ENCODE measurements around the gene WAC. TPM values are rescaled to one million over a fixed set of nuclear protein-coding genes. Genes with fewer than 3 reads are reported as not detected.

WAC gene
- total RNA-seq, 4 donors from 2014 or later: 55.1 to 98.0 (median 75.8) TPM

- peaks cover 0 to 24% (median 3%) of the 10 kb centered on the region in 3 donors for H3K36me3 ChIP-seq
- no peak for DNase-seq
- H3K27me3 ChIP-seq: peaks cover 0 to 8% (median 0%) of the 10 kb centered on the region in 4 donors
- H3K27ac ChIP-seq: no peak overlapping the region
- 72 to 82% methylated on average over 3 of the region's 3 CpGs for WGBS, 2 donors
- intact Hi-C loops (cut with DNase I): no loop called here
- no peaks in the 10 kb centered on the region for H3K9me3 ChIP-seq
- H3K4me1 ChIP-seq: peaks cover 2 to 9% (median 3%) of the 10 kb centered on the region in 3 donors
- no peak for TF ChIP-seq POLR2A (IDR thresholded peaks at IDR 0.05)
- TF ChIP-seq CTCF (IDR thresholded peaks at IDR 0.05): no peak
- H3K4me3 ChIP-seq: no peak overlapping the region
Observed at GRCh38 chr10:28624351-28624750, 91.4 kb downstream of the WAC start.

GRCh38 chr10:28627102-28627501 lies 94.2 kb downstream of the WAC start:
- Histone ChIP-seq H3K27me3 (peaks cover 0 to 35% (median 0%) of the 10 kb centered on the region in 4 donors), H3K4me1 (peaks cover 2 to 9% (median 3%) of the 10 kb centered on the region in 3 donors), H3K36me3 (peaks cover 0 to 2% (median 0%) of the 10 kb centered on the region in 3 donors), H3K4me3 (no peak overlapping the region), H3K9me3 (no peaks in the 10 kb centered on the region), H3K27ac (no peak overlapping the region)
- TF ChIP-seq POLR2A (IDR thresholded peaks at IDR 0.05): no peak
- intact Hi-C loops (cut with DNase I): no loop called here
- WGBS, 2 donors: 33 to 39% methylated on average over 3 of the region's 3 CpGs
- no peak for DNase-seq

GRCh38 chr10:28628184-28628893 lies 95.4 kb downstream of the WAC start:
- peaks cover 2 to 9% (median 3%) of the 10 kb centered on the region in 3 donors for H3K4me1 ChIP-seq
- DNase-seq: peak; percentile 2
- H3K9me3 ChIP-seq: no peaks in the 10 kb centered on the region
- no peak overlapping the region for H3K27ac ChIP-seq
- peaks cover 0 to 35% (median 0%) of the 10 kb centered on the region in 4 donors for H3K27me3 ChIP-seq
- H3K4me3 ChIP-seq: no peak overlapping the region
- 10 to 25% methylated on average over 13 to 15 of the region's 15 CpGs for WGBS, 2 donors
- TF ChIP-seq POLR2A (IDR thresholded peaks at IDR 0.05): no peak
- TF ChIP-seq CTCF (IDR thresholded peaks at IDR 0.05): peak; percentile 63 to 90 (median 81)
- intact Hi-C loops (cut with DNase I): no loop called here
- H3K36me3 ChIP-seq: no peaks in the 10 kb centered on the region

GRCh38 chr10:28631896-28632583 lies 99.1 kb downstream of the WAC start:
- no peaks in the 10 kb centered on the region for H3K36me3 ChIP-seq
- no peak for DNase-seq
- TF ChIP-seq POLR2A (IDR thresholded peaks at IDR 0.05) (no peak), CTCF (IDR thresholded peaks at IDR 0.05) (no peak)
- H3K27ac ChIP-seq: no peak overlapping the region
- H3K4me3 ChIP-seq: no peak overlapping the region
- intact Hi-C loops (cut with DNase I): loop anchor here (10.0 kb wide), 1 partner anchor 673 kb away; no protein-coding TSS in a partner anchor
- peaks cover 2 to 9% (median 3%) of the 10 kb centered on the region in 3 donors for H3K4me1 ChIP-seq
- H3K9me3 ChIP-seq: no peaks in the 10 kb centered on the region
- 54 to 65% methylated on average over 3 to 5 of the region's 5 CpGs for WGBS, 2 donors
- H3K27me3 ChIP-seq: peaks cover 0 to 35% (median 0%) of the 10 kb centered on the region in 4 donors

- 48 to 71% methylated on average over 1 of the region's 1 CpG for WGBS, 2 donors
- no peak for DNase-seq
- Histone ChIP-seq H3K9me3 (no peaks in the 10 kb centered on the region), H3K27ac (no peak overlapping the region), H3K36me3 (no peaks in the 10 kb centered on the region), H3K4me1 (peaks cover 2 to 9% (median 3%) of the 10 kb centered on the region in 3 donors), H3K4me3 (no peak overlapping the region), H3K27me3 (peaks cover 0 to 35% (median 0%) of the 10 kb centered on the region in 4 donors)
- TF ChIP-seq POLR2A (IDR thresholded peaks at IDR 0.05): no peak
- no peak for TF ChIP-seq CTCF (IDR thresholded peaks at IDR 0.05)
- intact Hi-C loops (cut with DNase I): loop anchor here (10.0 kb wide), 1 partner anchor 672 kb away; no protein-coding TSS in a partner anchor
Observed at GRCh38 chr10:28632584-28632945, 99.6 kb downstream of the WAC start.

Data from esophagus squamous epithelium (tissue), 5 donors.